Sigmoid colon (tissue), 4 donors: ENCODE measurements around the gene CALU.

ENCODE experiments used
- POLR2A ChIP-seq, 2 donors: fragments of 450-650 bp; IDR thresholded peaks; one replicate each; pipeline ENCODE4 v1.6.1; 2016; ENCODE audit warnings: antibody characterized with exemption in 2 of 2, mild to moderate bottlenecking in 2 of 2, moderate library complexity in 2 of 2
- POLR2AphosphoS5 ChIP-seq, 4 donors: sonication (generic); formaldehyde crosslinking; IDR thresholded peaks; one replicate each; pipeline ENCODE4 v1.6.1; 2017; ENCODE audit warnings: antibody characterized with exemption in 4 of 4
- TF ChIP-seq, protein P1 (sequence below), 4 experiments: fragments of 450-650 bp in 3 of 4; fragments of 200-600 bp in 1 of 4; IDR thresholded peaks; one replicate each; pipeline ENCODE4 v1.5.1; 2016 to 2019; ENCODE audit warnings: antibody characterized with exemption in 4 of 4, mild to moderate bottlenecking in 3 of 4, moderate library complexity in 2 of 4

DNA sequence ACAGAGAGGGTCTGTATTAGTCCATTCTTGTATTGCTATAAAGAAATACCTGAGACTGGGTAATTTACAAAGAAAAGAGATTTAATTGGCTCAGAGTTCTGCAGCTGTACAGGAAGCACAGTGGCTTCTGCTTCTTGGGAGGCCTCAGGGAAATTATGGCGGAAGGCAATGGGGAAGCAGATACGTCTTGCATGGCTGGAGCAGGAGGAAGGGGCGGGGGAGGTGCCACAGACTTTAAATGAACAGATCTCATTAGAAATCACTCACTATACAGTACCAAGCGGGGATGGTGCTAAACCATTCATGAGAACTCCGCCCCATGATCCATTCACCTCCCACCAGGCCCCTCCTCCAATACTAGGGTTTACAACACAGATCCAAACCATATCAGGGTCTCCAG is 3.7 kb upstream of the CALU start:
- TF ChIP-seq, protein P1, sequence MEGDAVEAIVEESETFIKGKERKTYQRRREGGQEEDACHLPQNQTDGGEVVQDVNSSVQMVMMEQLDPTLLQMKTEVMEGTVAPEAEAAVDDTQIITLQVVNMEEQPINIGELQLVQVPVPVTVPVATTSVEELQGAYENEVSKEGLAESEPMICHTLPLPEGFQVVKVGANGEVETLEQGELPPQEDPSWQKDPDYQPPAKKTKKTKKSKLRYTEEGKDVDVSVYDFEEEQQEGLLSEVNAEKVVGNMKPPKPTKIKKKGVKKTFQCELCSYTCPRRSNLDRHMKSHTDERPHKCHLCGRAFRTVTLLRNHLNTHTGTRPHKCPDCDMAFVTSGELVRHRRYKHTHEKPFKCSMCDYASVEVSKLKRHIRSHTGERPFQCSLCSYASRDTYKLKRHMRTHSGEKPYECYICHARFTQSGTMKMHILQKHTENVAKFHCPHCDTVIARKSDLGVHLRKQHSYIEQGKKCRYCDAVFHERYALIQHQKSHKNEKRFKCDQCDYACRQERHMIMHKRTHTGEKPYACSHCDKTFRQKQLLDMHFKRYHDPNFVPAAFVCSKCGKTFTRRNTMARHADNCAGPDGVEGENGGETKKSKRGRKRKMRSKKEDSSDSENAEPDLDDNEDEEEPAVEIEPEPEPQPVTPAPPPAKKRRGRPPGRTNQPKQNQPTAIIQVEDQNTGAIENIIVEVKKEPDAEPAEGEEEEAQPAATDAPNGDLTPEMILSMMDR (IDR thresholded peaks at IDR 0.05): no peak
- TF ChIP-seq POLR2A (IDR thresholded peaks at IDR 0.05): no peak
- TF ChIP-seq POLR2AphosphoS5 (IDR thresholded peaks at IDR 0.05): no peak
